Activated T-helper 1 cell treated with Interleukin-2 at 50 U/mL for 16 hours (primary cell): ENCODE data around the gene SIRPG.
"Not testable (repeated sequence)": the region's sequence is repeated elsewhere in the genome, so short reads cannot be mapped to it uniquely, and the experiment has no call there.

Source experiments
- DNase-seq: peaks from one replicate; pipeline ENCODE4 v3.0.0-alpha.2; 2020; ENCODE audit warnings: low read depth

Gene SIRPG

GRCh38 chr20:1657556-1658334 lies at the start of gene SIRPG:
TSS of gene SIRPG (minus strand) at chr20:1657779. CDS start at chr20:1657714, 65 bp downstream.
- no peak for DNase-seq

DNA sequence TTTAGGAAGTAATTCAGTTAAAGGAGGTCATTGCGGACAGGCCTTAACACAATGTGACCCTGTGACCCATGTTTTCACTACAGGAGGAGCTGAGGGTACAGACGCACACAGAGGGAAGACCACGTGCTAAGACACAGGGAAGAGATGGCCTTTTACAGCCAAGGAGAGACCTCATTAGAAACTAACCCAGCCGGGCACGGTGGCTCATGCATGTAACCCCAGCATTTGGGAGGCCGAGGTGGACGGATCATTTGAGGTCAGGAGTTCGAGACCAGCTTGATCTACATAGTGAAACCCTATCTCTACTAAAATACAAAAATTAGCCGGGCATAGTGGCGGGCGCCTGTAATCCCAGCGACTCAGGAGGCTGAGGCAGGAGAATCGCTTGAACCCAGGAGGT lies 49.3 kb upstream of the SIRPG start:
- not testable (repeated sequence) for DNase-seq

DNA sequence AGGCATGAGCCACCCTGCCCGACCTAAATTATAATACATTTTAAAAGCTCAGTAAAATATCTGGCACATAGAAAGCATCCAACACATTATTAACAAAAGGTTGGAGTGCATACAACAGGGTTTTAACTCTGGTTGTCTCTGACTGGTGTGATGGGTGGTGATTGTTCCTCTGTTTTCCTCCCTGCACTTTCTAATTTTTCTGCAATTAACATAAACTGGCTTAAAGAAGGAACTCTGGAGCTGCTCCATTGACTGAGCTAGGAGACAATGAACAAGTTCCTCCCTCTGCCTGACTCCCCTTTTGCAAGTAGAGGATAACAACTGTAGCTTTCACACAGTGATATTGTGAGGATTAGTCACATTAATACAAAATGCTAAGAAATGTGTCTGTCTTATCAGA lies 48.5 kb upstream of the SIRPG start:
- no peak for DNase-seq

DNA sequence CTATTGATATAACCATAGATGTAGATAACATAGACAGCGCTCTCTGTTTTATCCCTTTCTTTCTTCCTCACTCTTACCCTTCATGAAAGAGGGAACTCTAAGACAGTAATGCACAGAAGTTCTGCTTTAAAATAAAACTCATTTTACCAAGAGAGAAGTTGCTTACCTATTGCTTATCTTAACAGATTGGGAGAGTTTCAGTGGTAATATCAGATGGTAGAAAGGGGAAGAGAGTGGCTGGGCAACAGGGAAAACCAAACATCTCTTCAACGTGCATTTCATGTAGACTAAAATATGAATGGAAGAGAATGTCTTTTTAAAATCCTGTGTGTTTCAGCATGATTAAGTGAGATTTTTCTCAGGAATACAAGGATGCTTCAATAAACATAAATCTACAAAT lies 45.3 kb upstream of the SIRPG start:
- DNase-seq: no peak

DNA sequence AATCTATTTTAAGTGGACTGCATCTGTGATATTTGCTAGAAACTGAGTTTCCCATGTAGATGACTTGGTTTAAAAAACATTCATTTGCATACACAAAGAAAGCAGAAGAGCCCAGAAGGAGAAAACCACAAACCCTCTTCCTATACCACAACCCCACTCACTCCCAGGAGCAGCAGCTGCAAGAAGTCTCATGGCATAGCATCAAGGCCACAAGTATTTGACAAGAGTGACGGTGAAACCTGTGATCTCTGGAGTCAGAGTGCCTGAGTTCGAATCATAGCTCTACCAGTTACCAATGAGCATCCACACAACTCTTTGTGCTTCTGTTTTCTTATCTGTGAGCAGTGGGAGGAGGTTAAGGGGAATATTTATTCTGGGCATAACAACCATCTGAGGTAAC lies 44.7 kb upstream of the SIRPG start:
- DNase-seq: no peak

- DNase-seq: no peak
Measured at GRCh38 chr20:1700990-1701389, 43.4 kb upstream of the SIRPG start.

GRCh38 chr20:1697592-1697991 lies 40.0 kb upstream of the SIRPG start:
- no peak for DNase-seq

DNA sequence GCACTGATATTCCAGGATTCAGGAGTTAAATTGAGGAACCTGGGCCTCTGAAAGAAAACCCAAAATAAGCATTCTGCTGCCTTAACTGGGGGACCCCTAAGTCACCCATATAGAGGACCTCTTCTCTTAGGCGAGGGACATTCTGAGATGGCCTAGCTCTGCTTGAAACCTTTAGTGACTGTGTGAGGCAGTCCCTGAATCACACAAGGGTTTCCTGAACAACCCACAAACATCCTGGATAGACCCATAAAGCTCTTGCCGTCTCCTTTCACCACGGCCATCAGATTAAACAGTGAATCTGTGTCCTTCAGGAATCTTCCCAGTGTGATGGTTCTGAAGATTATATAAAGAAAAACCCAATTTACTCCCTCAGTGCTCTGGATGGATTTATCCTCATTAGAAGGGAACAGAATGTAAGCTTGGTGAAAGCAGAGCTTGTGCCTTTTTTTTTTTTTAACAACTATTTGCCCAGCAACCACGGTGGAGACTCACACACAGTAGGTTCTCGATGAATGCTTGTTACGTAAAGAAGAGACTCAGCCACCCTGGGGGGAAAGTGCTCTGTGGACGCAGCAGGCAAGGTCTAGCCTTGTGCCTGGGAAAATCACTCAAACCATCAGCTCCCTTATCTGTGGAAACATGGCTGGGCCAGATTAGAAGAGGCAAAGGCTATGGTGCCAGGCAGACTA lies 39.1 kb upstream of the SIRPG start:
- DNase-seq: no peak

DNA sequence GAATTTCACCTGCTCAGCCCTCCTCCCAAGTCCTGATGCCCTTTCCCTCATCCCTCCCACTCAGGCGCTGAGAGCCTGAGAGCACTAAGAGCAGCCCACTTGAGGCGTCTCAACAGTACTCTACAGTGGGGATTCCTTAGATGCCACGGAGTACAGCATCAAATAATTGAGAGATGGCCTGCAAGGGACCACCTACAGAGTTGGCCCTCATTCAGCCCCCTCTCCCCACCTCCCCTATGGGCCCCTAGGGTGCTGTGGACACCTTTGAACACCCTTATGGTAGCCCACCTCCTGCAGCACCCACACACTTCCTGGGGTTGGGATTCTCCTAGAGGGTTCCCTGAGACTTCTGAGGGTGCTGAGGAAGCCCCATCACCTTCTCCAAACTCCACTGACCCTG lies 37.1 kb upstream of the SIRPG start:
- no peak for DNase-seq

DNA sequence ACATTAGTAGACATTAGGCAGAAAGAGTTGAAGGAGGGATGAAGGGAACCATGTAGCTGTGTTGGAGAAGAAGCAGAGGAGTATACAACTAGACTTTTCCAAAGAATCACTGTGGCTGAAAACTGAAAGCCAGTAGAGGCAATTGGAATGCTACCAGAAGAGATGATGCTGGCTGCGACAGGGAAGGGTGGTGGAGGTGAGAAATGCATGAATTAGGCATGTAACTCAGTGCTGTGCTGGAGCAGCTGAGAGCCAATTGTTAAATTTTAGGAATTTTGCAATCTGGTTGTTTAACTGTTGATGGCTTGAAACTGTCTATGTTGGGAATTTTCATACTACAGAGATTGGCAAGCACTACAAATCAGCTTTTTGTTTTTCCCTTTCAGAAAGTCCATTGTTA lies 35.8 kb upstream of the SIRPG start:
- DNase-seq: no peak

DNA sequence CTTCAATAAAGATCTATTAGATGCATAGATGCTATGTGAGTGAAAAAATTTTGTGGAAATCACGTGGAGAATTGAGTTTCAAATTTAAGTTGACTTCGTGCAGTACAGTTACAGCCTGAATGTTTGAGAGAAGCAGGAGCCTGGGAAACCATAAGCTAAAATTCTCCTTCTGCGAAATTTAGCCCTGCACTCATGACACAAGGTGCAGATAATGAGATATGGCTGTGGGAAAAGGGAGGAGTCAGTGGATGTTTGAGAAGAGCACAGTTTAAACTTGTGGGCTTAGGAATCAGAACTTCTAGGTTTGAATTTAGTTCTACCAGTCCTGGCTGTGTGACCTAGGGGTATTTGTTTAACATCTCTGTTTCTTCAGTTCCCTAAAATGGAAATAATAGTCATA lies 32.1 kb upstream of the SIRPG start:
- DNase-seq: no peak

GRCh38 chr20:1688886-1689538 lies 31.4 kb upstream of the SIRPG start:
- no peak for DNase-seq

- no peak for DNase-seq
Measured at GRCh38 chr20:1687053-1687452, 29.5 kb upstream of the SIRPG start.

GRCh38 chr20:1686151-1686748 lies 28.7 kb upstream of the SIRPG start:
- no peak for DNase-seq

- no peak for DNase-seq
Measured at GRCh38 chr20:1685304-1686052, 27.9 kb upstream of the SIRPG start.

GRCh38 chr20:1684872-1685271 lies 27.3 kb upstream of the SIRPG start:
- no peak for DNase-seq

GRCh38 chr20:1676650-1677049 lies 19.1 kb upstream of the SIRPG start:
- DNase-seq: no peak

- no peak for DNase-seq
Measured at GRCh38 chr20:1674990-1675780, 17.6 kb upstream of the SIRPG start.

GRCh38 chr20:1674361-1674760 lies 16.8 kb upstream of the SIRPG start:
- DNase-seq: peak; percentile 44

DNA sequence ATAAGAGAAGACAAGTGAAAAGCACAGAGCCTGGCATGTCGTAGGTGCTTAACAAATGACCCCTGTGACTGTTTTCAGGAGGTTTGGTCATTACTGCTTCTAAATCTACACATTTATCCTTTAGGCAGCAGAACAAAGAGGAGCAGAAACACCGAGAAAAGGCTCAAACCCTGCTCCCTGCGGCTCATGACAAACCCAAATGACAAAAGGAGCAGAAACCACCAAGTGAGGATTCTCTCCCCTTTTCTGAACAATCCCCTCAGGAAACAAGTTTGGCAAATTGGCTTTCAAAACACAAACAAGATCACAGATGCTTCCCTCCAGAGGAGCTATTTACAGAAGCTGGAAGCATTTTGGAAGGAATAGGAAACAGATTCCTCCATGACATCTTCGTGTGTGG lies 15.8 kb upstream of the SIRPG start:
- no peak for DNase-seq

- no peak for DNase-seq
Measured at GRCh38 chr20:1672728-1673127, 15.1 kb upstream of the SIRPG start.
